ENCODE results near the gene TOP3B.

GRCh38 chr22:21949948-21950347 lies 32.6 kb downstream of the TOP3B start:
- TF ChIP-seq, protein P1, sequence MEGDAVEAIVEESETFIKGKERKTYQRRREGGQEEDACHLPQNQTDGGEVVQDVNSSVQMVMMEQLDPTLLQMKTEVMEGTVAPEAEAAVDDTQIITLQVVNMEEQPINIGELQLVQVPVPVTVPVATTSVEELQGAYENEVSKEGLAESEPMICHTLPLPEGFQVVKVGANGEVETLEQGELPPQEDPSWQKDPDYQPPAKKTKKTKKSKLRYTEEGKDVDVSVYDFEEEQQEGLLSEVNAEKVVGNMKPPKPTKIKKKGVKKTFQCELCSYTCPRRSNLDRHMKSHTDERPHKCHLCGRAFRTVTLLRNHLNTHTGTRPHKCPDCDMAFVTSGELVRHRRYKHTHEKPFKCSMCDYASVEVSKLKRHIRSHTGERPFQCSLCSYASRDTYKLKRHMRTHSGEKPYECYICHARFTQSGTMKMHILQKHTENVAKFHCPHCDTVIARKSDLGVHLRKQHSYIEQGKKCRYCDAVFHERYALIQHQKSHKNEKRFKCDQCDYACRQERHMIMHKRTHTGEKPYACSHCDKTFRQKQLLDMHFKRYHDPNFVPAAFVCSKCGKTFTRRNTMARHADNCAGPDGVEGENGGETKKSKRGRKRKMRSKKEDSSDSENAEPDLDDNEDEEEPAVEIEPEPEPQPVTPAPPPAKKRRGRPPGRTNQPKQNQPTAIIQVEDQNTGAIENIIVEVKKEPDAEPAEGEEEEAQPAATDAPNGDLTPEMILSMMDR (IDR thresholded peaks at IDR 0.05; ENCODE audit: low read depth, low read length, poor library complexity, severe bottlenecking): no peak
- TF ChIP-seq EZH2phosphoT487 (IDR thresholded peaks at IDR 0.05; ENCODE audit: borderline replicate concordance, low read length): no peak

All from DOHH2 (cell line).